Astrocyte of the spinal cord (primary cell): Measurements from ENCODE around the gene AUTS2.
A peak's percentile ranks its signal among the peaks of the same experiment; 100 is the strongest.

Experiments used
- DNase-seq: peaks from one replicate; pipeline ENCODE4 v3.0.0; 2011; ENCODE audit warnings: low read depth, low spot score
- H3K4me3 ChIP-seq: 2 replicates; pipeline ENCODE4 v1.5.1; 2011; ENCODE audit warnings: low read depth, mild to moderate bottlenecking, low read length, moderate library complexity
- in situ Hi-C: cut with HindIII; loops from 2 replicates; pipeline ENCODE4 v1.10.0; 2017; ENCODE audit warnings: low sequenced_read_pairs
- TF ChIP-seq, protein P1 (sequence below): IDR thresholded peaks from 2 replicates; pipeline ENCODE4 v1.5.1; 2012; ENCODE audit warnings: low read depth, mild to moderate bottlenecking, low read length, inconsistent platforms

The AUTS2 gene

DNA sequence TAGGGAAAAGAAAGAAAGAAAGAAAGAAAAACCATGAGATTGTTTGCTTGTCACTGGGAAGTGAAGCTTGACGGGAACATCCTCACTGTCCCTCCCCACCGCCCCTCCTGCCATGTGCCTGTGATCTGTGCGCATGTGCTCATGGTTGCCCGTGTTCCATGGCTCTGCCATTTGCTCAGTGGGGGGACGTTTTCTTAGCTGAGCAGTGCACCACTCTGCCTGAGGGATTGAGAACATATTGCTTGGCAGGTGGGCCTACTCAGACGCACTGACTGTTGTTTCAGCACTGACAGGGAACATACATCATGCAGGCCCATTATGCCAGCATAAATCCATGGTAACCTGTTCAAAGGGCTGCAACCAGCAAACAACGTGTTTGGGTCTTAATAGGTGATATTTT lies 785.7 kb downstream of the AUTS2 start:
- TF ChIP-seq, protein P1, sequence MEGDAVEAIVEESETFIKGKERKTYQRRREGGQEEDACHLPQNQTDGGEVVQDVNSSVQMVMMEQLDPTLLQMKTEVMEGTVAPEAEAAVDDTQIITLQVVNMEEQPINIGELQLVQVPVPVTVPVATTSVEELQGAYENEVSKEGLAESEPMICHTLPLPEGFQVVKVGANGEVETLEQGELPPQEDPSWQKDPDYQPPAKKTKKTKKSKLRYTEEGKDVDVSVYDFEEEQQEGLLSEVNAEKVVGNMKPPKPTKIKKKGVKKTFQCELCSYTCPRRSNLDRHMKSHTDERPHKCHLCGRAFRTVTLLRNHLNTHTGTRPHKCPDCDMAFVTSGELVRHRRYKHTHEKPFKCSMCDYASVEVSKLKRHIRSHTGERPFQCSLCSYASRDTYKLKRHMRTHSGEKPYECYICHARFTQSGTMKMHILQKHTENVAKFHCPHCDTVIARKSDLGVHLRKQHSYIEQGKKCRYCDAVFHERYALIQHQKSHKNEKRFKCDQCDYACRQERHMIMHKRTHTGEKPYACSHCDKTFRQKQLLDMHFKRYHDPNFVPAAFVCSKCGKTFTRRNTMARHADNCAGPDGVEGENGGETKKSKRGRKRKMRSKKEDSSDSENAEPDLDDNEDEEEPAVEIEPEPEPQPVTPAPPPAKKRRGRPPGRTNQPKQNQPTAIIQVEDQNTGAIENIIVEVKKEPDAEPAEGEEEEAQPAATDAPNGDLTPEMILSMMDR: no peak

DNA sequence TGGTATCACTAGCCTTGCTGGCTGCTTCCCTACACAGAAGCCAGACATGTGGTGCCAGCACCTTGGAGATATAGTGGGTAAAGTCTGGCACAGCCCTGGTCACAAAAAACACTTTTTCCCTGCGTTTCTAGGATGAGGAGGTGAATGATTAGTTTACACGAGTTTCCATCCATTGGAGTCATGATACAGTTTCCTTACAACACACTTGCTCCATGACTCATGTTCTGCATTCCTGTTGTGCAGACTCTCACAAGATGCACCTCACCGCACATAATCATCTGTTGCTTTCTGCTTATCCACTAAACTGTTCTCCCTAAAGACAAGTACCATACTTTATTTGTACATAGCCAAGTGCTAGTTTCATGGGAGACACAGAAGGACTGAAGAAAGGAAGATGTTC lies 786.6 kb downstream of the AUTS2 start:
- in situ Hi-C loops: no loop called here
- peak; percentile 70 for DNase-seq
- H3K4me3 ChIP-seq: no peak overlapping the region
- TF ChIP-seq, protein P1: no peak

More for the DNA sequence above, 785.7 kb downstream of the AUTS2 start:
- H3K4me3 ChIP-seq: no peak overlapping the region
- DNase-seq: no peak
- in situ Hi-C loops: no loop called here

DNA sequence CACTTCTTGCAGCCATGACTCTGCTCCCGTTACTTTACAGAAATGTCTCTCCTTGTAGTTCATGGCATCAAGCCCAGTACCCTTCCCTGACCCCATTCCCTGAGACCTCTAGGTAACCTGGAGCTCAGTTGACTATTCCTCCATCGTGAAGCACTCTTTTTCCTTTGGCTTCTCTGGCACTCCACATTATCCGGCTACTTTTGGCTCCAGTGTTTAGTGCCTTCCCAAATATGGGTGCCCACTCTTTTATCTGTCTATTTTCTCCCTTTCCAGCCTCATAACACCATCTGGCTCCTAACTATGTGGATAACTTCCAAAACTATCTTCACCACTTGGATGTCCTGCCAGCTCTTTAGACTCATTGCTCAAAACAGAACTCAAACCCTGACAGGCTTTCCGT lies 788.9 kb downstream of the AUTS2 start:
- in situ Hi-C loops: no loop called here
- no peak overlapping the region for H3K4me3 ChIP-seq
- no peak for DNase-seq
- TF ChIP-seq, protein P1: no peak

DNA sequence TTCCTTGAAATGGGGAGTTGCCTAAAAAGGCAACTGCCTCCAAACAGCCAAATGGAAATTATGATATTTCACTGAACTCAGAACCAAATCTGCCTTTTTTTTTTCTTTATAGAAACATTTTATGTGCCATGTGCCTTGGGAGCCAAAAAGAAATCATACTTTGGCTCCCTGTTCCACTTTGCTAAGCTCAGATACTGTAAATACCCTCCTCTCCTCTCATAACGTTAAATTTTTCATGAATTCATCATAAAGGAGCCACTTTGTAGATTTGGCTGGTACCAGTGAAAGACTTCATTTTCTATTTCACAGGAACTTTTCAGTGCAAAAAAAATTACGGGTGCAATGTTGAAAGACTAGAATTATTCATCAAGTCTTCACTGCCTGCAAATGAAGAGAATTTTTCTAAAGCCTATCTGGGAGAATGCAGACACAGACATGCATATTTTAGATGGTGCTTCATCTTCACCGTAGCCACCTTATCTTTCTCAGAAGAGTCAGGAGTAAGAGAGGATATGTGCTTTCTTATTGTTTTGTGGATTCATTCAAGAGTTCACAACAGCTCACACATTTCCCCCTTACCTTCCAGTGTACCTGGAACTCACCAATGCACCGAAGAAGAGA lies 791.4 kb downstream of the AUTS2 start:
- TF ChIP-seq, protein P1: no peak
- no peak overlapping the region for H3K4me3 ChIP-seq
- no peak for DNase-seq
- in situ Hi-C loops: no loop called here

DNA sequence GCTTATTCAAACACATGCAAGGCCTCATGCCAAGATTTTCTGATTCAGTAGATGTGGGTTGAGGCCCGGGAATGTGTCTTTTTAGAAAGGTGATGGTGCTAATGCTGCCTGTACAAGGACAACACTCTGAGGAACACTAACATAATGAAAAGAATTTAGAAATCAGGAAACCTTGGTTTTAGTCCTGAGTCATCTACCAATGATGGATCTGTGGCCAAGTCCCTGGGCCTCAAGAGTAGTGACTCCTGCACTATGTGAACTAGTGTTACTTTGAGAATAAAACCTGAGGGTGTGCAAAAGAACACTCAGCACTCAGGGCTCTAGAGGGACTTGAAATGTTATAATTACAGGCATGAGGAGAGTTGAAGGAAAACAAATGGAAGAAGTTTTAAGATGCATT lies 792.0 kb downstream of the AUTS2 start:
- TF ChIP-seq, protein P1: no peak
- DNase-seq: peak; percentile 45
- no peak overlapping the region for H3K4me3 ChIP-seq
- in situ Hi-C loops: no loop called here

DNA sequence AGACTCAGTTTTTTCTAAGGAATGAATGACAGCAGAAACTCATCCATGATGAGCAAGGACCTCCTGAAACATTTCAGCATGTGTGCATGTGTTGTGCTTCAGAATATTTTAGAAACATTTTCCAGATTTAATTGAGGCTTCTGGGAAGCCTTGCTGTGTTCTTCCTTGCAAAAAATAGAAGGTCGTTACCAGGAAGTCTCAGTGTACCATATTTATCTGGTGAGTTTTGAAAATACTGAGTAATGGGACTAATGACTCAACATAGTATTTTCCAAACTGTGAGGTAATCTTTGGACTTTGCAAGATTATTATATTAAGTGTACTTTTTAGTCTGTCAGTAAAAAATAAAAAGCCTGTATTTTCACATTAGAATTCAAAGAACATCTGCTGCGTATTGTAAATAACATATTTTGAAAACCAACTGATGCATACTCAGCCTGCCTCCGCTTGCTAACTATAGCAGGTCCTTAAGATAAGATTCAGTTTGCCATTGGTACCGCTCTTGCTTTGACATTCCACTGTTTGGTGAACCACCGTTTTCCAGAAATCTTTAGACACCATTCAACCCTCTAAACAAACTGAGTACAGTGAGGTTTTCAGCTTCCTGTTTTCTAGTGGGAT lies 794.1 kb downstream of the AUTS2 start:
- no peak overlapping the region for H3K4me3 ChIP-seq
- TF ChIP-seq, protein P1: no peak
- in situ Hi-C loops: no loop called here
- peak; percentile 52 for DNase-seq
